ENCODE data around the gene LMX1A. TPM values are rescaled to one million over a fixed set of nuclear protein-coding genes. Genes with fewer than 3 reads are reported as not detected.

The LMX1A gene
- total RNA-seq, 6 donors from 2014 or later: 0.33 to 0.67 TPM; not detected in 4

GRCh38 chr1:165162671-165163241 is 193.8 kb downstream of the LMX1A start:
- ATAC-seq (ENCODE audit: low FRiP score in 2 of 2) (no peak), DNase-seq (peak in 1 of 2 donors; percentile 57)
- Histone ChIP-seq H3K4me3 (no peak overlapping the region), H3K27ac (no peak overlapping the region), H3K27me3 (no peaks in the 10 kb centered on the region), H3K9me3 (no peaks in the 10 kb centered on the region), H3K36me3 (no peaks in the 10 kb centered on the region), H3K4me1 (no peaks in the 10 kb centered on the region)
- no peak for TF ChIP-seq POLR2AphosphoS5 (IDR thresholded peaks at IDR 0.05)
- TF ChIP-seq, protein P1, sequence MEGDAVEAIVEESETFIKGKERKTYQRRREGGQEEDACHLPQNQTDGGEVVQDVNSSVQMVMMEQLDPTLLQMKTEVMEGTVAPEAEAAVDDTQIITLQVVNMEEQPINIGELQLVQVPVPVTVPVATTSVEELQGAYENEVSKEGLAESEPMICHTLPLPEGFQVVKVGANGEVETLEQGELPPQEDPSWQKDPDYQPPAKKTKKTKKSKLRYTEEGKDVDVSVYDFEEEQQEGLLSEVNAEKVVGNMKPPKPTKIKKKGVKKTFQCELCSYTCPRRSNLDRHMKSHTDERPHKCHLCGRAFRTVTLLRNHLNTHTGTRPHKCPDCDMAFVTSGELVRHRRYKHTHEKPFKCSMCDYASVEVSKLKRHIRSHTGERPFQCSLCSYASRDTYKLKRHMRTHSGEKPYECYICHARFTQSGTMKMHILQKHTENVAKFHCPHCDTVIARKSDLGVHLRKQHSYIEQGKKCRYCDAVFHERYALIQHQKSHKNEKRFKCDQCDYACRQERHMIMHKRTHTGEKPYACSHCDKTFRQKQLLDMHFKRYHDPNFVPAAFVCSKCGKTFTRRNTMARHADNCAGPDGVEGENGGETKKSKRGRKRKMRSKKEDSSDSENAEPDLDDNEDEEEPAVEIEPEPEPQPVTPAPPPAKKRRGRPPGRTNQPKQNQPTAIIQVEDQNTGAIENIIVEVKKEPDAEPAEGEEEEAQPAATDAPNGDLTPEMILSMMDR (IDR thresholded peaks at IDR 0.05): no peak
- WGBS, 2 donors: 40 to 47% methylated on average over 4 to 11 of the region's 11 CpGs

GRCh38 chr1:165161130-165161529 is 195.4 kb downstream of the LMX1A start:
- H3K36me3 ChIP-seq: no peaks in the 10 kb centered on the region
- ATAC-seq (ENCODE audit: low FRiP score in 2 of 2) (no peak), DNase-seq (no peak)
- no peaks in the 10 kb centered on the region for H3K4me1 ChIP-seq
- no peaks in the 10 kb centered on the region for H3K27me3 ChIP-seq
- H3K4me3 ChIP-seq: no peak overlapping the region
- WGBS, 2 donors: 58 to 63% methylated on average over 4 of the region's 4 CpGs
- TF ChIP-seq EP300 (IDR thresholded peaks at IDR 0.05): no peak
- no peak for TF ChIP-seq POLR2AphosphoS5 (IDR thresholded peaks at IDR 0.05)
- TF ChIP-seq, protein P1 (IDR thresholded peaks at IDR 0.05): no peak
- TF ChIP-seq POLR2A (IDR thresholded peaks at IDR 0.05): no peak
- no peak overlapping the region for H3K27ac ChIP-seq
- H3K9me3 ChIP-seq: peaks cover 0 to 2% (median under 1%) of the 10 kb centered on the region in 4 donors

DNA sequence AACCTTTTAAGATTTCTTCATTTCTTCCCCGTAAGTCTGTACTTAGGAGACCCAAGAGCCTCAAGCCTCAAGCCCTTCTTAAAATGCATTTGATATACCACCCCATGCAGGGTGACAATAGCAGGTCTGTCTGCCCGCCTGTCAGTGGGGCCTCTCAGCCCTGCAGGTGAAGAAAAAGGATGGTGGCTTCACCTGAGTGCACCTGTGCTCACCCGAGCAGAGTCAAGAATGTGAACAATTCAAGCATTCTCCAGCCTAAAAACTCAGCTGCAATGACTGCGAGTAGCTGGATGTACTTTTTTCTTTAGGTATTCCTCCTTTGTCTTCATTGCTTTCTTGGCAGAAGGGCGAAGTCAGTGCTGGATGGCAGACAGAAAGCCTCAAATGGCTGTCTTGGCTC is 203.3 kb downstream of the LMX1A start:
- peak in 1 of 2 donors; percentile 41 for ATAC-seq (ENCODE audit: low FRiP score in 2 of 2)
- DNase-seq: no peak
- peaks cover 0 to 4% (median 1%) of the 10 kb centered on the region in 4 donors for H3K9me3 ChIP-seq
- 69 to 70% methylated on average over 5 of the region's 5 CpGs for WGBS, 2 donors
- no peaks in the 10 kb centered on the region for H3K36me3 ChIP-seq
- H3K4me1 ChIP-seq: no peaks in the 10 kb centered on the region
- H3K27ac ChIP-seq: no peak overlapping the region
- TF ChIP-seq, protein P1 (IDR thresholded peaks at IDR 0.05): no peak
- no peak for TF ChIP-seq POLR2AphosphoS5 (IDR thresholded peaks at IDR 0.05)
- no peak for TF ChIP-seq POLR2A (IDR thresholded peaks at IDR 0.05)
- no peak for TF ChIP-seq EP300 (IDR thresholded peaks at IDR 0.05)
- H3K27me3 ChIP-seq: no peaks in the 10 kb centered on the region
- no peak overlapping the region for H3K4me3 ChIP-seq

DNA sequence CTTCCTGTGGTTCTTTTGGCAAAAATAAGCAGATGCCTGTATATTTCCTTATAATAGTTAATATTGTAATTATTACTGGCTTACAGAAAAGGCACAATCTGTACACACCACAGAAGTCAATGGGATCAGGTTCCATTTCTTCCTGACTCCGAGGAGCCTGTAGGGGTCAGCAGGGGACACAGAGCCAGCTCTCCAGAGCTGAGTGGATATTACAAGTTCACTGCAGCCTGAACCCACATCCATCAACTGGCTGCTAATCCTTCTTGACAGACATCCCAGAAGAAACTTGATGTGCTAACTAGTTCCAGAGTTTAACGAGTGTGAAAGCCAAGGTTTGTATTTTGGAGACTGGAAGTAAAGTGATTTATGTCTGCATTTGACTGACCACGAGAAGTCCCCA is 203.8 kb downstream of the LMX1A start:
- no peak for TF ChIP-seq EP300 (IDR thresholded peaks at IDR 0.05)
- TF ChIP-seq POLR2A (IDR thresholded peaks at IDR 0.05): no peak
- TF ChIP-seq, protein P1 (IDR thresholded peaks at IDR 0.05): no peak
- no peak for TF ChIP-seq POLR2AphosphoS5 (IDR thresholded peaks at IDR 0.05)
- Histone ChIP-seq H3K27me3 (no peaks in the 10 kb centered on the region), H3K4me1 (no peaks in the 10 kb centered on the region), H3K36me3 (no peaks in the 10 kb centered on the region), H3K27ac (no peak overlapping the region), H3K4me3 (no peak overlapping the region), H3K9me3 (peaks cover 0 to 4% (median 1%) of the 10 kb centered on the region in 4 donors)
- no peak for DNase-seq
- no peak for ATAC-seq (ENCODE audit: low FRiP score in 2 of 2)
- 24 to 32% methylated on average over 3 of the region's 3 CpGs for WGBS, 2 donors

GRCh38 chr1:165152109-165152508 is 204.4 kb downstream of the LMX1A start:
- no peak for ATAC-seq (ENCODE audit: low FRiP score in 2 of 2)
- Histone ChIP-seq H3K27me3 (no peaks in the 10 kb centered on the region), H3K36me3 (no peaks in the 10 kb centered on the region)

More at GRCh38 chr1:165152109-165152508, 204.4 kb downstream of the LMX1A start:
- Histone ChIP-seq H3K4me1 (no peaks in the 10 kb centered on the region), H3K9me3 (peaks cover 0 to 4% (median 1%) of the 10 kb centered on the region in 4 donors), H3K4me3 (no peak overlapping the region), H3K27ac (no peak overlapping the region)
- no peak for DNase-seq
- WGBS, 2 donors: 66 to 73% methylated on average over 5 of the region's 5 CpGs
- TF ChIP-seq POLR2A (IDR thresholded peaks at IDR 0.05): no peak

Other genes starting within 250 kb of the LMX1A start
- gene RXRG, start 88.4 kb upstream of the LMX1A start, total RNA-seq: 1 to 10 TPM in 4 of 6 donors, not detected in 2; 2.3 to 6.1 (median 3.4) TPM
- gene LRRC52, start 187.3 kb upstream of the LMX1A start, total RNA-seq: 1 to 10 TPM in 1 of 6 donors, under 1 TPM in 2, not detected in 3; 0.44 to 1.7 (median 0.46) TPM

Data from upper lobe of left lung (tissue), 6 donors.